Activated CD4-positive, alpha-beta T cell treated with anti-CD3 and anti-CD28 coated beads, Interleukin-2, amount 10 ng/mL, durations not matched to agents 24 days and 14 days (primary cell): ENCODE results near the gene APOBEC3H. TPM values are rescaled to one million over a fixed set of nuclear protein-coding genes. Genes with fewer than 3 reads are reported as not detected.

Source experiments
- DNase-seq: peaks from one replicate; pipeline ENCODE4 v3.0.0; 2022
- H3K27ac Mint-ChIP-seq: one replicate; pipeline ENCODE4 v1.8.0; 2022; ENCODE audit warnings: mild to moderate bottlenecking, mixed read lengths
- H3K27me3 Mint-ChIP-seq: one replicate; pipeline ENCODE4 v1.8.0; 2022; ENCODE audit warnings: mixed read lengths
- H3K36me3 Mint-ChIP-seq: one replicate; pipeline ENCODE4 v1.8.0; 2022; ENCODE audit warnings: low read depth, mild to moderate bottlenecking, mixed read lengths
- H3K4me1 Mint-ChIP-seq: one replicate; pipeline ENCODE4 v1.8.0; 2021; ENCODE audit warnings: mixed read lengths
- H3K4me3 Mint-ChIP-seq: one replicate; pipeline ENCODE4 v1.8.0; 2022; ENCODE audit warnings: mild to moderate bottlenecking, moderate library complexity, mixed read lengths
- H3K9me3 Mint-ChIP-seq: one replicate; pipeline ENCODE4 v1.8.0; 2021; ENCODE audit warnings: mixed read lengths
- intact Hi-C: fragments of 100-400 bp; cut with micrococcal nuclease; formaldehyde crosslinking; loops from one replicate; pipeline ENCODE4 v1.15.1; 2023
- total RNA-seq: library from RNA; stranded (reverse); gene quantifications from 2 replicates; pipeline ENCODE4 v1.2.3, GENCODE V29; 2022

APOBEC3H gene
- total RNA-seq, 1 donor from 2014 or later = 7.6 TPM

- DNase-seq = no peak
- intact Hi-C loops = no loop called here
- H3K36me3 Mint-ChIP-seq = no peaks in the 10 kb centered on the region
- no peaks in the 10 kb centered on the region for H3K27me3 Mint-ChIP-seq
- peaks cover 11% of the 10 kb centered on the region for H3K4me1 Mint-ChIP-seq
- no peak overlapping the region for H3K27ac Mint-ChIP-seq
- H3K9me3 Mint-ChIP-seq = no peaks in the 10 kb centered on the region
- H3K4me3 Mint-ChIP-seq = no peak overlapping the region
Observed at GRCh38 chr22:39109361-39109760, 12.3 kb downstream of the APOBEC3H start.

- Mint-ChIP-seq H3K4me1 (peaks cover 16% of the 10 kb centered on the region), H3K9me3 (no peaks in the 10 kb centered on the region), H3K4me3 (no peak overlapping the region), H3K36me3 (no peaks in the 10 kb centered on the region), H3K27me3 (no peaks in the 10 kb centered on the region), H3K27ac (no peak overlapping the region)
- no peak for DNase-seq
- intact Hi-C loops = loop anchor here (10.0 kb wide), 1 partner anchor 406 kb away; the partner anchor contains the start of genes GTPBP1 and JOSD1
Observed at GRCh38 chr22:39110631-39111561, 13.9 kb downstream of the APOBEC3H start.

- H3K4me3 Mint-ChIP-seq = no peak overlapping the region
- no peaks in the 10 kb centered on the region for H3K36me3 Mint-ChIP-seq
- no peak for DNase-seq
- H3K27ac Mint-ChIP-seq = no peak overlapping the region
- H3K4me1 Mint-ChIP-seq = peaks cover 40% of the 10 kb centered on the region
- no peaks in the 10 kb centered on the region for H3K9me3 Mint-ChIP-seq
- H3K27me3 Mint-ChIP-seq = no peaks in the 10 kb centered on the region
- intact Hi-C loops = loop anchor here (10.0 kb wide), 1 partner anchor 409 kb away; the partner anchor contains the start of genes GTPBP1 and JOSD1
Observed at GRCh38 chr22:39114112-39114511, 17.1 kb downstream of the APOBEC3H start.

GRCh38 chr22:39115570-39115969 is 18.5 kb downstream of the APOBEC3H start:
- no peaks in the 10 kb centered on the region for H3K9me3 Mint-ChIP-seq
- intact Hi-C loops = loop anchor here (10.0 kb wide), 1 partner anchor 411 kb away; the partner anchor contains the start of genes GTPBP1 and JOSD1
- no peak for DNase-seq
- peaks cover 40% of the 10 kb centered on the region for H3K4me1 Mint-ChIP-seq
- H3K36me3 Mint-ChIP-seq = no peaks in the 10 kb centered on the region
- H3K27ac Mint-ChIP-seq = peak overlapping the region; percentile 70
- no peaks in the 10 kb centered on the region for H3K27me3 Mint-ChIP-seq
- H3K4me3 Mint-ChIP-seq = peak overlapping the region; percentile 4

- H3K27ac Mint-ChIP-seq = peak overlapping the region; percentile 85
- DNase-seq = no peak
- H3K9me3 Mint-ChIP-seq = no peaks in the 10 kb centered on the region
- no peaks in the 10 kb centered on the region for H3K36me3 Mint-ChIP-seq
- H3K4me1 Mint-ChIP-seq = peaks cover 37% of the 10 kb centered on the region
- H3K4me3 Mint-ChIP-seq = peak overlapping the region; percentile 4
- H3K27me3 Mint-ChIP-seq = no peaks in the 10 kb centered on the region
- intact Hi-C loops = loop anchor here (2.0 to 10.0 kb wide), 4 partner anchors 49 to 411 kb away; partner anchors contain the start of genes APOBEC3C, GTPBP1 and JOSD1
Observed at GRCh38 chr22:39115977-39116621, 19.1 kb downstream of the APOBEC3H start.

GRCh38 chr22:39117585-39118191 is 20.6 kb downstream of the APOBEC3H start:
- Mint-ChIP-seq H3K9me3 (no peaks in the 10 kb centered on the region), H3K27me3 (no peaks in the 10 kb centered on the region), H3K27ac (peak overlapping the region; percentile 85), H3K36me3 (no peaks in the 10 kb centered on the region), H3K4me3 (peak overlapping the region; percentile 38), H3K4me1 (peaks cover 41% of the 10 kb centered on the region)
- intact Hi-C loops = loop anchor here (1.0 to 10.0 kb wide), 6 partner anchors 18 to 413 kb away; partner anchors contain the start of genes APOBEC3C, GTPBP1 and JOSD1
- DNase-seq = peak; percentile 92

GRCh38 chr22:39120983-39121382 is 23.9 kb downstream of the APOBEC3H start:
- Mint-ChIP-seq H3K27ac (no peak overlapping the region), H3K4me1 (peaks cover 27% of the 10 kb centered on the region), H3K4me3 (no peak overlapping the region), H3K27me3 (no peaks in the 10 kb centered on the region), H3K36me3 (no peaks in the 10 kb centered on the region), H3K9me3 (no peaks in the 10 kb centered on the region)
- intact Hi-C loops = no loop called here
- DNase-seq = no peak

- peaks cover 11% of the 10 kb centered on the region for H3K4me1 Mint-ChIP-seq
- DNase-seq = no peak
- intact Hi-C loops = no loop called here
Observed at GRCh38 chr22:39122772-39123470, 25.9 kb downstream of the APOBEC3H start.

GRCh38 chr22:39123751-39124581 is 26.9 kb downstream of the APOBEC3H start:
- Mint-ChIP-seq H3K36me3 (no peaks in the 10 kb centered on the region), H3K9me3 (no peaks in the 10 kb centered on the region), H3K27me3 (no peaks in the 10 kb centered on the region), H3K4me1 (peaks cover 4% of the 10 kb centered on the region), H3K4me3 (no peak overlapping the region), H3K27ac (no peak overlapping the region)
- DNase-seq = no peak
- intact Hi-C loops = no loop called here

More at GRCh38 chr22:39122772-39123470, 25.9 kb downstream of the APOBEC3H start:
- H3K4me3 Mint-ChIP-seq = no peak overlapping the region
- H3K27me3 Mint-ChIP-seq = no peaks in the 10 kb centered on the region
- no peaks in the 10 kb centered on the region for H3K36me3 Mint-ChIP-seq
- no peaks in the 10 kb centered on the region for H3K9me3 Mint-ChIP-seq
- no peak overlapping the region for H3K27ac Mint-ChIP-seq

- H3K4me1 Mint-ChIP-seq = peaks cover 6% of the 10 kb centered on the region
- intact Hi-C loops = no loop called here
- H3K9me3 Mint-ChIP-seq = no peaks in the 10 kb centered on the region
- H3K36me3 Mint-ChIP-seq = no peaks in the 10 kb centered on the region
- no peak for DNase-seq
- no peak overlapping the region for H3K4me3 Mint-ChIP-seq
- H3K27me3 Mint-ChIP-seq = no peaks in the 10 kb centered on the region
- no peak overlapping the region for H3K27ac Mint-ChIP-seq
Observed at GRCh38 chr22:39125622-39126021, 28.6 kb downstream of the APOBEC3H start.

- peaks cover 2% of the 10 kb centered on the region for H3K4me1 Mint-ChIP-seq
- DNase-seq = no peak
- no peak overlapping the region for H3K4me3 Mint-ChIP-seq
- no peaks in the 10 kb centered on the region for H3K36me3 Mint-ChIP-seq
- no peaks in the 10 kb centered on the region for H3K9me3 Mint-ChIP-seq
- intact Hi-C loops = no loop called here
- H3K27me3 Mint-ChIP-seq = no peaks in the 10 kb centered on the region
- no peak overlapping the region for H3K27ac Mint-ChIP-seq
Observed at GRCh38 chr22:39128508-39128907, 31.5 kb downstream of the APOBEC3H start.

- no peaks in the 10 kb centered on the region for H3K27me3 Mint-ChIP-seq
- no peaks in the 10 kb centered on the region for H3K9me3 Mint-ChIP-seq
- H3K4me1 Mint-ChIP-seq = peaks cover 2% of the 10 kb centered on the region
- H3K27ac Mint-ChIP-seq = no peak overlapping the region
- no peak overlapping the region for H3K4me3 Mint-ChIP-seq
- H3K36me3 Mint-ChIP-seq = no peaks in the 10 kb centered on the region
- intact Hi-C loops = no loop called here
- no peak for DNase-seq
Observed at GRCh38 chr22:39129081-39129480, 32.0 kb downstream of the APOBEC3H start.
